ENCODE data around the gene MYL2.
"Not testable (repeated sequence)": the region's sequence is repeated elsewhere in the genome, so short reads cannot be mapped to it uniquely, and the experiment has no call there.

The MYL2 gene, protein sequence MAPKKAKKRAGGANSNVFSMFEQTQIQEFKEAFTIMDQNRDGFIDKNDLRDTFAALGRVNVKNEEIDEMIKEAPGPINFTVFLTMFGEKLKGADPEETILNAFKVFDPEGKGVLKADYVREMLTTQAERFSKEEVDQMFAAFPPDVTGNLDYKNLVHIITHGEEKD

DNA sequence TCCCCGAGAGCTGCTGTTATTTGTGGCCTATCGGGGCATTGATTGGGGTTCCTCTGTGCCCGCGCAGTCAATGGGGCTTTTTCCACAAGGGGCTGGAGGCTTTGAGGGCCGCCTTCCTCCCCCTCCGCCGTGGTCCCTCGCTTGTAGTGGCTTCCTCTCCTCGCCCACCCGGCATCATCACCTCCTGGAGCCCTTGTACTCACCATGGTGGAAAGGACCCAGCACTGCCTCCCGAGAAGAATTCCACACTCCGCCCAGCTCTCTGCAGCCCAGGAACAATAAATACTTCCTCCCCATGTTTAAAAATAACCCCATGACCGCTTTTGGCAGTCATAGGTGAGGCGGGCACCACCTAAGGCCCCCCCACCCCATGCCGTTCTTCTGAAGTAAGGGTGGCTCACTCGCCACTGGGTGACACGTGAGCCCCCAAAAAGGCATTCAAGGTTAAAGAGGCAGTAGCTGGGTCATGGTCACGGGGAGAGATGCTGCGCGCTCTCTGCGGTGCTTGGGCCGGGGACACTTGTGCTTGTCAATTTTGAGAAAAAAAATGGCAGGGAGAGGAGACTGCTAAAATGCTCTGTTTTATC is at the start of gene MYL2:
Gene MYL2, minus strand, starts transcription at position 256 of the 587 bp plus-strand sequence. Its CDS starts 50 bp downstream, at position 206.
- no peak within 1 kb of the TSS for H3K4me3 ChIP-seq (replicated peaks in 1 of 2; ENCODE audit: low read depth in 2 of 2, low read length in 2 of 2)
- TF ChIP-seq, protein P1, sequence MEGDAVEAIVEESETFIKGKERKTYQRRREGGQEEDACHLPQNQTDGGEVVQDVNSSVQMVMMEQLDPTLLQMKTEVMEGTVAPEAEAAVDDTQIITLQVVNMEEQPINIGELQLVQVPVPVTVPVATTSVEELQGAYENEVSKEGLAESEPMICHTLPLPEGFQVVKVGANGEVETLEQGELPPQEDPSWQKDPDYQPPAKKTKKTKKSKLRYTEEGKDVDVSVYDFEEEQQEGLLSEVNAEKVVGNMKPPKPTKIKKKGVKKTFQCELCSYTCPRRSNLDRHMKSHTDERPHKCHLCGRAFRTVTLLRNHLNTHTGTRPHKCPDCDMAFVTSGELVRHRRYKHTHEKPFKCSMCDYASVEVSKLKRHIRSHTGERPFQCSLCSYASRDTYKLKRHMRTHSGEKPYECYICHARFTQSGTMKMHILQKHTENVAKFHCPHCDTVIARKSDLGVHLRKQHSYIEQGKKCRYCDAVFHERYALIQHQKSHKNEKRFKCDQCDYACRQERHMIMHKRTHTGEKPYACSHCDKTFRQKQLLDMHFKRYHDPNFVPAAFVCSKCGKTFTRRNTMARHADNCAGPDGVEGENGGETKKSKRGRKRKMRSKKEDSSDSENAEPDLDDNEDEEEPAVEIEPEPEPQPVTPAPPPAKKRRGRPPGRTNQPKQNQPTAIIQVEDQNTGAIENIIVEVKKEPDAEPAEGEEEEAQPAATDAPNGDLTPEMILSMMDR (IDR thresholded peaks at IDR 0.05; ENCODE audit: low read depth, low read length): no peak
- no peak for DNase-seq (ENCODE audit: low read depth in 2 of 2)

DNA sequence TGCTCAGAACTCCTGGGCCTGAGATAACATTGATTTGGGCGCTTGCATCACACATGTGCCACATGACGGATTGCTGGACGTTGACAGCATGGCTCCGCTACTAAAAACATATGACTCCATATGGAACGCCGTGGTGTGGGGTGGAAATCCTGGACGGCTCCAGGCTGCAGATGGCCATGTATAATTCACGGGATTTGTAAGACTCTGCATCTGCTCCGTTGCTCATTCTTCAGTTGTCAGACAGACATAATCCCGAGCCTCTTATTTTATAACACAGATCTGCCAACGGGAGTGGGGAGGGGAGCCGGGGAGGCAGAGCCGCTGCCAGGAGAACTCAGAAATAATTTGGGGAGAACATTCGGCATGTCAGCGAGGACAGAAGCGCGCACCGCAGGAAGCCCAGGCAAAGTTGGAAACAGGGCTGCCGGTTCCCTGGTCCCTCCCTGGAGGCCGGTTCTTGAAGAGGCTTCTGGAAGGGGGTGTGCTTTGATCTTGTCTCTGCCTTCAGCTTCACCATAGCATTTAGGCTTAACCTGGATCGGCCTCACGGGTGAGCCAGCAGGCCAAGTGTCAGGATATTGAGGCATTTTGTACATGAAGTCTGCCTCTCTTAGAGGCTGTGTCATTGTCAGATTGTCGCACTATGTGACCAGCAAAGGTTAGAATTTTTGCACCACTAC is 45.8 kb upstream of the MYL2 start:
- H3K4me3 ChIP-seq (replicated peaks in 1 of 2; ENCODE audit: low read depth in 2 of 2, low read length in 2 of 2): no peak overlapping the region
- DNase-seq (ENCODE audit: low read depth in 2 of 2): peak in 1 of 2 donors; percentile 1
- TF ChIP-seq, protein P1 (IDR thresholded peaks at IDR 0.05; ENCODE audit: low read depth, low read length): no peak

DNA sequence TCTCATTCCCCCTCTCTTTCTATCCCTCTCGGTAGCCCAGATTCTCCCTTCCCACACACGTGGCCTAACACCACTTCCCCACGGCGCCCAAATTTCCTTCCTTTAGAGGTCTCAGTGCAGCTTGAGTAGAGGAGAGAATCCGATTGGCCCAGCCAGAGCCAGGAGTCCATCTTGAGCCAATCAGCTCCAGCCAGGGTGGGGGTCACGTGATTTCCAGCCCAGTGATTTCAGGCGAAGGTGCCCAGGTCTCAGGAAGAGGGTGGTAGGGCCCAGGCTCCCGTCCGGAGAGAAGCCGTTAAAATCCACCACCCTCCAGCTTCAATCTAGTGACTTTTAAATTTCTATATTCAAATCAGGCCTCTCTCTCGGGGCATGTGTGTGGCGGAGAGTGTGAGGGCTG is 45.2 kb upstream of the MYL2 start:
- TF ChIP-seq, protein P1 (IDR thresholded peaks at IDR 0.05; ENCODE audit: low read depth, low read length): no peak
- no peak overlapping the region for H3K4me3 ChIP-seq (replicated peaks in 1 of 2; ENCODE audit: low read depth in 2 of 2, low read length in 2 of 2)
- no peak for DNase-seq (ENCODE audit: low read depth in 2 of 2)

DNA sequence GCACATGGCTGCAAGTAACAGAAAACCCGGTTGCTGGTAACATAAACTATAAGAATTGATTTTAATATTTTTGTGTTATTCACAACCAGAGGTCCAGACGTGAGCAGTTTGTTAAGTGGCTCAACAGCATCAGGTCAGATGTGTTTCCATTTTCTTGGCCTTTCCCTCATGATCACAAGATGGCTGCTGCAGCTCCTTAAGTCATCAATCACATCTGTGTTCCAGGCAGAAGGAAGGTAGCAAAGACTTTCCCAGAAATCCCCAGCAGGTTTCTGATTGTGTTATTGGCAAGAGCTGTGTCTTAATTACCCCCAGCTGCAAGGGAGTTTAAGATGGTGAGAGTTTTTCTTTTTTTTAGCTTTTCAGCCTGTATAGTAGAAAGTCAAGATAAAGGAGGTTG is 40.4 kb upstream of the MYL2 start:
- no peak overlapping the region for H3K4me3 ChIP-seq (replicated peaks in 1 of 2; ENCODE audit: low read depth in 2 of 2, low read length in 2 of 2)
- TF ChIP-seq, protein P1 (IDR thresholded peaks at IDR 0.05; ENCODE audit: low read depth, low read length): no peak
- no peak for DNase-seq (ENCODE audit: low read depth in 2 of 2)

DNA sequence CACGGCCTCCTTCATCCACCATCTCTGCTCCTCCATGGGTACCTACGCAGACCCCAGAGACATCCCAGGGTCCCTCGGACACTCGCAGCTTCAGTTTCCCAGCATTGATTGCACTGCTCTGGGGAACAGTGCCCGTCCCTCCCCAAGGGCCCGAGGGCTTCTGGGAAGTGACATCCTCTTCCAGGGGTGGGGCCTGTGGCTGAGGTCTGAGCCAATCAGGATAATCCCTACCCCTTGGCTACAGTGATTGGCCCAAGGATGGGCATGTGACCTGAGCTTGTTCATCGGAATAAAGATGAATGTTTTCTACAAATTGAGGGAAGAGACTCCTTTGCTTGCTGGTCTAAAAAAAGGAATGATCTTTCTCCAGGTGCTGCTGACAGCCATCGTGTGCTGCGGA is 37.3 kb upstream of the MYL2 start:
- no peak for DNase-seq (ENCODE audit: low read depth in 2 of 2)
- TF ChIP-seq, protein P1 (IDR thresholded peaks at IDR 0.05; ENCODE audit: low read depth, low read length): no peak
- H3K4me3 ChIP-seq (replicated peaks in 1 of 2; ENCODE audit: low read depth in 2 of 2, low read length in 2 of 2): no peak overlapping the region

DNA sequence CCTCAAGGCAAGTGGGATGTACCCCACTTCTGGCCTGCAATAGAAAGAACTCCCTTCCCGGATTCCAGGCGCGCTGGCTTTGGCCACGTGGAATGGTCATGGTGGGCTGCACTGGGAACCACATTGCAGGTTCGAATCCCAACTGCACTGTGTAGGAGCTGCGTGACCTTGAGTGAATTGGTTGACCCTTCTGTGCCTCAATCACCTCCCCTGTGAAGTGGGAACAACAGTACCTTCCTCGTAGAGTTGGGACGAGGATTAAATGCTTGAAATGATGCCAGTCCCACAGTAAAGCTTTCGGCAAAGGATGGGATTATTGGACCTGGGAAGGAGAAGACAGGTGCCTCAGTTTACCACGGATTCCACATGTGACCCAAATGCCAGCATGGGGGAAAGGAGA is 36.8 kb upstream of the MYL2 start:
- DNase-seq (ENCODE audit: low read depth in 2 of 2): no peak
- TF ChIP-seq, protein P1 (IDR thresholded peaks at IDR 0.05; ENCODE audit: low read depth, low read length): no peak
- H3K4me3 ChIP-seq (replicated peaks in 1 of 2; ENCODE audit: low read depth in 2 of 2, low read length in 2 of 2): no peak overlapping the region

DNA sequence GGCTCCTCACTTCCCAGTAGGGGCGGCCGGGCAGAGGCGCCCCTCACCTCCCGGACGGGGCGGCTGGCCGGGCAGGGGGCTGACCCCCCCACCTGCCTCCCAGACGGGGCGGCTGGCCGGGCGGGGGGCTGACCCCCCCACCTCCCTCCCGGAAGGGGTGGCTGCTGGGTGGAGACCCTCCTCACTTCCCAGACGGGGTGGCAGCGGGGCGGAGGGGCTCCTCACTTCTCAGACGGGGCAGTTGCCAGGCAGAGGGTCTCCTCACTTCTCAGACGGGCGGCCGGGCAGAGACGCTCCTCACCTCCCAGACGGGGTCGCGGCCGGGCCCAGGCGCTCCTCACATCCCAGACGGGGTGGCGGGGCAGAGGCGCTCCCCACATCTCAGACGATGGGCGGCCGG is 30.5 kb upstream of the MYL2 start:
- H3K4me3 ChIP-seq (replicated peaks in 1 of 2; ENCODE audit: low read depth in 2 of 2, low read length in 2 of 2): not testable (repeated sequence)

DNA sequence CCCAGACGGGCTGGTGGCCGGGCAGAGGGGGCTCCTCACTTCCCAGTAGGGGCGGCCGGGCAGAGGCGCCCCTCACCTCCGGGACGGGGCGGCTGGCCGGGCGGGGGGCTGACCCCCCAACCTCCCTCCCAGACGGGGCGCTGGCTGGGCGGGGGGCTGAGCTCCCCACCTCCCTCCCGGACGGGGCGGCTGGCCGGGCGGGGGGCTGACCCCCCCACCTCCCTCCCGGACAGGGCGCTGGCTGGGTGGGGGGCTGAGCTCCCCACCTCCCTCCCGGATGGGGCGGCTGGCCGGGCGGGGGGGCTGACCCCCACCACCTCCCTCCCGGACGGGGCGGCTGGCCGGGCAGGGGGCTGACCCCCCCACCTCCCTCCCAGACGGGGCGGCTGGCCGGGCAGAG is 30.1 kb upstream of the MYL2 start:
- H3K4me3 ChIP-seq (replicated peaks in 1 of 2; ENCODE audit: low read depth in 2 of 2, low read length in 2 of 2); DNase-seq (ENCODE audit: low read depth in 2 of 2): not testable (repeated sequence)

More for the DNA sequence above, 30.5 kb upstream of the MYL2 start:
- not testable (repeated sequence) for DNase-seq (ENCODE audit: low read depth in 2 of 2)

Data from cardiac fibroblast (primary cell).